ENCODE measurements around the gene RCAN3. TPM values are rescaled to one million over a fixed set of nuclear protein-coding genes. Genes with fewer than 3 reads are reported as not detected.
A peak's percentile ranks its signal among the peaks of the same experiment; 100 is the strongest.

Gene RCAN3
- total RNA-seq, 2 experiments from 2014 or later, result 67.2 to 67.7 TPM

DNA sequence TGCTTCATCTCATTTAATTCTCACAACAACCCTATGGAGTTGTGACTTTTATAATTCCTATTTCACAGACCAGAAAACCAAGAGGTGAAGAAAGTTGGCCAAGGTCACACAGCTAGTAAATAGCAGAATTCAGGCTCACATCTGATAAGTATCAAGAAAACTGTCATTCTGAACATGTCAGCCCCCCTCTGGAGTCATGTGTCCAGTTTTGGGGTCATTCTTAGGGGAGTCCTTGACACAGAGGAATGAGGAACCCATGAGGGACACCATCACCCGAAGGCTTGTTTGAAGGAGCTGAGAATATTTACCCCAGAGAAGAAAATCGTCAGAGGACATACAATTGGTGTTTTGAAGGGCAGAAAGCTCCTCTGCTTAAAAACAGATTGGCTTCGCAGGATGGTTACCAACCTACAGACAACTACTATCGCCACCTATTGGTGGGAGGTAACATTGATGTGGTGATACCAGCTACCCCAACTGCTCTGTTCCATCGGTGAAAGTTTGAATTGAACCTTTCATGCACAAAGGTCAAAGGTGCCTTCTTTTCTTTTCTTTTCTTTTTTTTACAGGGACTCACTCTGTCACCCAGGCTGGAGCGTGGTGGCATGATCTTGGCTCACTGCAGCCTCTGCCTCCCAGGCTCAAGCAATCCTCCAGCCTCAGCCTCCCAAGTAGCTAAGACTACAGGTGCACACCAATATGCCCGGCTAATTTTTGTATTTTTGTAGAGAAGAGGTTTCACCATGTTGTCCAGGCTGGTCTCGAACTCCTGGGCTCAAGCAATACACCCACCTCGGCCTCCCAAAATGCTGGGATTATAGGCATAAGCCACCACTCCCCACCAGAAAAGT, 84.6 kb downstream of the RCAN3 start:
- no peaks in the 10 kb centered on the region for H3K36me3 Mint-ChIP-seq
- H3K9me3 Mint-ChIP-seq, result no peaks in the 10 kb centered on the region
- no peaks in the 10 kb centered on the region for H3K27me3 Mint-ChIP-seq
- H3K27ac Mint-ChIP-seq, result peak overlapping the region; percentile 81
- peak overlapping the region; percentile 46 for H3K4me3 Mint-ChIP-seq
- DNase-seq, result peak; percentile 40
- peaks cover 11% of the 10 kb centered on the region for H3K4me1 Mint-ChIP-seq

DNA sequence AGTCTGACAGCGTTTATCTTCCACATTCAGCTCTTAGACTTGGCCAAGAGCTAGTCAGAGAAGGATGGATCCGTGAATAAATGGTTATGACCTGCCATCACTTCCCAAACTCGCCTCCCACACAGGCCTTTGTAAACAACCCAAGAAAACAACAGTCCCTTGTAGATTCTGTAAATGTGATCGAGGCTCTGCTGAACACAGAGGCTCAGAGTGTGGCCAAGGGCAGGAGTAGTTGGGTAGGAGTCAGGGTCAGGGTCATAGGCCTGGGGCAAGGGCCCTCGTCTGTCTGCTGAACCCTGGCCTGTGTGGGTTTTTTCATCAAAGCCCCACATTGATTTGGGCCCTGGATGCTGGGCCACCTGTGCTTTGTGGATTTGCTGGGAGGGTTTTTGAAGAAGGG, 85.9 kb downstream of the RCAN3 start:
- Mint-ChIP-seq H3K4me1 (peaks cover 11% of the 10 kb centered on the region), H3K9me3 (no peaks in the 10 kb centered on the region), H3K27ac (no peak overlapping the region), H3K4me3 (no peak overlapping the region), H3K36me3 (no peaks in the 10 kb centered on the region), H3K27me3 (no peaks in the 10 kb centered on the region)
- DNase-seq, result no peak

DNA sequence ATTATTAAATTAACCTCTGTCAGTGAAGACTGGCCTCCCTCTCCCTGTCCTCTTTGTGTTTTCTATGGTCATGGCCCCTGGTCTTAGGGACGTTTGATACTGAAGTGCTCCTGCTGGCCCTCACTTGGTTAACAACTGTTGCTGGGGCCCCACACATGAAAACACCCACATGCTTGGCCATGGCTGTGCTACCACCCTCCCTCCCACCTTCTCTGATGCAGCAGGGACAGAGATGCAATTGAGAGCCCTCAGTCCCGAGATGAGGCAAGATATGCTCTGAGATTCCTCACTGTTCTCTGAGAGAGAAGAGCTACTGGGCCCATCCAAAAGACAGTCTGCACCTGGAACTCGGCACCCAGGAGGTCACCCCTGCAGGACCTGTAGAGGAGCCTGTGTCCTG, 86.6 kb downstream of the RCAN3 start:
- Mint-ChIP-seq H3K36me3 (no peaks in the 10 kb centered on the region), H3K27ac (no peak overlapping the region), H3K4me3 (no peak overlapping the region), H3K27me3 (no peaks in the 10 kb centered on the region), H3K9me3 (no peaks in the 10 kb centered on the region), H3K4me1 (peaks cover 10% of the 10 kb centered on the region)
- DNase-seq, result no peak

Other genes starting within 250 kb of the RCAN3 start
- gene GRHL3, start 183.5 kb upstream of the RCAN3 start, total RNA-seq, result not detected
- 1 to 10 TPM; 5.9 to 8.0 TPM for gene STPG1, start 89.1 kb upstream of the RCAN3 start, total RNA-seq
- gene NIPAL3, start 87.0 kb upstream of the RCAN3 start, total RNA-seq, result 10 to 100 TPM; 34.7 to 37.2 TPM
- gene NCMAP, start 53.3 kb downstream of the RCAN3 start, total RNA-seq, result under 1 TPM; 0.16 to 0.21 TPM
- 100 to 1,000 TPM; 294 TPM for gene SRRM1, start 140.5 kb downstream of the RCAN3 start, total RNA-seq
- 10 to 100 TPM; 25.0 to 26.4 TPM for gene CLIC4, start 242.6 kb downstream of the RCAN3 start, total RNA-seq

All from activated naive CD8-positive, alpha-beta T cell treated with anti-CD3 and anti-CD28 coated beads for 36 hours (primary cell).